HepG2 (cell line): ENCODE data around the gene RPS6KA2. TPM values are rescaled to one million over a fixed set of nuclear protein-coding genes. Genes with fewer than 3 reads are reported as not detected.

Source experiments
- POLR2AphosphoS5 ChIP-seq: IDR thresholded peaks from 2 replicates; pipeline ENCODE4 v1.6.1; 2012; ENCODE audit warnings: low read depth, low read length
- ZNF143 ChIP-seq: sonication (generic); formaldehyde crosslinking; IDR thresholded peaks from 2 replicates; pipeline ENCODE4 v1.4.0; 2020; ENCODE audit warnings: missing genetic modification reagents
- ZNF7 ChIP-seq: IDR thresholded peaks from 2 replicates; pipeline ENCODE4 v1.6.1; 2016; ENCODE audit warnings: missing biosample characterization, missing genetic modification reagents
- ZNF772 ChIP-seq: sonication (generic); formaldehyde crosslinking; IDR thresholded peaks from 2 replicates; pipeline ENCODE4 v1.5.0; 2020; ENCODE audit warnings: mild to moderate bottlenecking, missing genetic modification reagents
- ZNF776 ChIP-seq: sonication (generic); formaldehyde crosslinking; IDR thresholded peaks from 2 replicates; pipeline ENCODE4 v1.4.0; 2020; ENCODE audit warnings: mild to moderate bottlenecking, missing genetic modification reagents
- polyA plus RNA-seq, 8 experiments: library from polyadenylated mRNA; depleted of rRNA in 3 of 8; stranded (reverse) in 7 of 8; unstranded in 1 of 8; fragments of >200 nt; fragmentation: Illumina TruSeq in 4 of 8; extraction: Trizol in 4 of 8; gene quantifications; 2 replicates each; pipeline versions ENCODE4 v1.2.1 to v1.2.3, GENCODE V29; 2011 to 2016; ENCODE audit warnings: low read depth in 4 of 8, missing spikeins in 1 of 8, mixed read lengths in 1 of 8; ENCODE audit not compliant: insufficient read depth in 1 of 8
- total RNA-seq, 5 experiments: library from RNA; depleted of rRNA; stranded (reverse); fragments of >200 nt; fragmentation: Illumina TruSeq; extraction: Trizol; gene quantifications; 2 replicates each; pipeline ENCODE4 v1.2.3, GENCODE V29; 2016; ENCODE audit warnings: low read depth in 1 of 5
- TF ChIP-seq, protein P1 (sequence below), 2 experiments: sonication (generic) in 1 of 2; formaldehyde crosslinking in 1 of 2; IDR thresholded peaks; 2 replicates each; pipeline versions ENCODE4 v1.4.0 to v1.6.1; 2016 to 2020; ENCODE audit warnings: borderline replicate concordance in 1 of 2, low read depth in 1 of 2, mild to moderate bottlenecking in 1 of 2, missing genetic modification reagents in 1 of 2
- TF ChIP-seq, protein P2 (sequence below): sonication (generic); formaldehyde crosslinking; IDR thresholded peaks from 2 replicates; pipeline ENCODE4 v1.8.1; 2022; ENCODE audit warnings: low read depth, mild to moderate bottlenecking, missing genetic modification reagents
- TF ChIP-seq, protein P3 (sequence below): sonication (generic); formaldehyde crosslinking; IDR thresholded peaks from 2 replicates; pipeline ENCODE4 v1.8.0; 2022; ENCODE audit warnings: mild to moderate bottlenecking, missing genetic modification reagents, moderate library complexity
- TF ChIP-seq, protein P4 (sequence below): sonication (generic); formaldehyde crosslinking; IDR thresholded peaks from 2 replicates; pipeline ENCODE4 v1.4.0; 2020; ENCODE audit warnings: missing genetic modification reagents, borderline replicate concordance
- TF ChIP-seq, protein P5 (sequence below): sonication (generic); formaldehyde crosslinking; IDR thresholded peaks from 2 replicates; pipeline ENCODE4 v1.4.0; 2020; ENCODE audit warnings: mild to moderate bottlenecking, missing genetic modification reagents

The RPS6KA2 gene
- total and polyA plus RNA-seq, 2 of the 13 experiments (the other 11 are each of a cell fraction or from before 2014, with no cell fraction given) = 0.22 to 0.38 TPM

DNA sequence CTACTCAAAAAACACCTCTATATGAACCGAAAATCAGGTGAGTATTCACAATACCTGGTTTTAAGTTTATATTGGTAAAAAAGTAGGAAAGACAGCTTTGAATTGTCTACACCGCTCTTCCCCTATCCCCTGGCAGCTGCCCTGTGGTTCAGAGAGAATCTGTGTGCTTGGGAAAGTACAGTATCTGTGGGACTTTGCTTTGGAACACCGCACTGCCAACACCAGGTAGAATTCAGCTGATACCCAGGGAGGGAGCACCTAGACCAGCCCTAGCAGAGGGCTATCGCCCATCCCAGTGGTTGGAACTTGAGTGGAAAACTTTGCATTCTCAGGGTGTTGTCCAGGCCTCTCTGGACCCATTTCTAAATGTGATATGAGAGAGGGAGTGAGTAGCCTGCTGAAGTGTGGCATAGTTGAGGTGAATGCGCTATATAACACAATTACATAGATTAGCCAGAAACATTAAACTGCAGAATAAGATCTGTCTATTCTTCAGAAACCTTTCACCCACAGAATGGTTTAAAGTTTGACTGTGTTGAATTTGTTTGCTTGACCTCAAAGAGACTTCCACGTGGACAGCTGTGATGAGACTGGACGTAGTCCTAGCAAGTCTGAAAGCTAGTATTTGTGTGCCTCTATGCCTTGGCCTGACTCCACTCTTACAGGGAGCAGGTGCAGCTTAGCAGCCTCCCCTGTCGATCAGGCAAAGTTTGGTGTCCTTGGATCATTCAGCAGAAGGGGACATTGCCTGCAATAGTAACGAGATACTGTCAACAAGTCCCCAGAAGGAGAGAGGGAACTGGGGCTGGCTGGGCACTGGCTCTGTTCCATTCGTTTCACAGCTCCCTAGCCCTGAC, 232.8 kb downstream of the RPS6KA2 start (continued):
- TF ChIP-seq, protein P1, sequence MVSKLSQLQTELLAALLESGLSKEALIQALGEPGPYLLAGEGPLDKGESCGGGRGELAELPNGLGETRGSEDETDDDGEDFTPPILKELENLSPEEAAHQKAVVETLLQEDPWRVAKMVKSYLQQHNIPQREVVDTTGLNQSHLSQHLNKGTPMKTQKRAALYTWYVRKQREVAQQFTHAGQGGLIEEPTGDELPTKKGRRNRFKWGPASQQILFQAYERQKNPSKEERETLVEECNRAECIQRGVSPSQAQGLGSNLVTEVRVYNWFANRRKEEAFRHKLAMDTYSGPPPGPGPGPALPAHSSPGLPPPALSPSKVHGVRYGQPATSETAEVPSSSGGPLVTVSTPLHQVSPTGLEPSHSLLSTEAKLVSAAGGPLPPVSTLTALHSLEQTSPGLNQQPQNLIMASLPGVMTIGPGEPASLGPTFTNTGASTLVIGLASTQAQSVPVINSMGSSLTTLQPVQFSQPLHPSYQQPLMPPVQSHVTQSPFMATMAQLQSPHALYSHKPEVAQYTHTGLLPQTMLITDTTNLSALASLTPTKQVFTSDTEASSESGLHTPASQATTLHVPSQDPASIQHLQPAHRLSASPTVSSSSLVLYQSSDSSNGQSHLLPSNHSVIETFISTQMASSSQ (IDR thresholded peaks at IDR 0.05; ENCODE audit: low read depth) = 0 out of 2 replicates have a peak, but pooled peaks have one; percentile 37
- TF ChIP-seq, protein P1 (CRISPR knock-in tag; IDR thresholded peaks at IDR 0.05; ENCODE audit: borderline replicate concordance) = 0 out of 2 replicates have a peak, but pooled peaks have one; percentile 28
- TF ChIP-seq ZNF776 (CRISPR knock-in tag) = no peak
- peak; percentile 45; the same call in 1 of the 2 replicates for TF ChIP-seq ZNF772 (CRISPR knock-in tag)
- TF ChIP-seq, protein P2, sequence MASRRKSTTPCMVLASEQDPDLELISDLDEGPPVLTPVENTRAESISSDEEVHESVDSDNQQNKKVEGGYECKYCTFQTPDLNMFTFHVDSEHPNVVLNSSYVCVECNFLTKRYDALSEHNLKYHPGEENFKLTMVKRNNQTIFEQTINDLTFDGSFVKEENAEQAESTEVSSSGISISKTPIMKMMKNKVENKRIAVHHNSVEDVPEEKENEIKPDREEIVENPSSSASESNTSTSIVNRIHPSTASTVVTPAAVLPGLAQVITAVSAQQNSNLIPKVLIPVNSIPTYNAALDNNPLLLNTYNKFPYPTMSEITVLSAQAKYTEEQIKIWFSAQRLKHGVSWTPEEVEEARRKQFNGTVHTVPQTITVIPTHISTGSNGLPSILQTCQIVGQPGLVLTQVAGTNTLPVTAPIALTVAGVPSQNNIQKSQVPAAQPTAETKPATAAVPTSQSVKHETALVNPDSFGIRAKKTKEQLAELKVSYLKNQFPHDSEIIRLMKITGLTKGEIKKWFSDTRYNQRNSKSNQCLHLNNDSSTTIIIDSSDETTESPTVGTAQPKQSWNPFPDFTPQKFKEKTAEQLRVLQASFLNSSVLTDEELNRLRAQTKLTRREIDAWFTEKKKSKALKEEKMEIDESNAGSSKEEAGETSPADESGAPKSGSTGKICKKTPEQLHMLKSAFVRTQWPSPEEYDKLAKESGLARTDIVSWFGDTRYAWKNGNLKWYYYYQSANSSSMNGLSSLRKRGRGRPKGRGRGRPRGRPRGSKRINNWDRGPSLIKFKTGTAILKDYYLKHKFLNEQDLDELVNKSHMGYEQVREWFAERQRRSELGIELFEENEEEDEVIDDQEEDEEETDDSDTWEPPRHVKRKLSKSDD (CRISPR knock-in tag) = 0 out of 2 replicates have a peak, but pooled peaks have one; percentile 13
- peak; percentile 51 for TF ChIP-seq POLR2AphosphoS5
- no peak for TF ChIP-seq ZNF7 (CRISPR knock-in tag)
- TF ChIP-seq, protein P3, sequence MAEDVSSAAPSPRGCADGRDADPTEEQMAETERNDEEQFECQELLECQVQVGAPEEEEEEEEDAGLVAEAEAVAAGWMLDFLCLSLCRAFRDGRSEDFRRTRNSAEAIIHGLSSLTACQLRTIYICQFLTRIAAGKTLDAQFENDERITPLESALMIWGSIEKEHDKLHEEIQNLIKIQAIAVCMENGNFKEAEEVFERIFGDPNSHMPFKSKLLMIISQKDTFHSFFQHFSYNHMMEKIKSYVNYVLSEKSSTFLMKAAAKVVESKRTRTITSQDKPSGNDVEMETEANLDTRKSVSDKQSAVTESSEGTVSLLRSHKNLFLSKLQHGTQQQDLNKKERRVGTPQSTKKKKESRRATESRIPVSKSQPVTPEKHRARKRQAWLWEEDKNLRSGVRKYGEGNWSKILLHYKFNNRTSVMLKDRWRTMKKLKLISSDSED = no peak
- no peak for TF ChIP-seq ZNF143 (CRISPR knock-in tag)
- TF ChIP-seq, protein P4, sequence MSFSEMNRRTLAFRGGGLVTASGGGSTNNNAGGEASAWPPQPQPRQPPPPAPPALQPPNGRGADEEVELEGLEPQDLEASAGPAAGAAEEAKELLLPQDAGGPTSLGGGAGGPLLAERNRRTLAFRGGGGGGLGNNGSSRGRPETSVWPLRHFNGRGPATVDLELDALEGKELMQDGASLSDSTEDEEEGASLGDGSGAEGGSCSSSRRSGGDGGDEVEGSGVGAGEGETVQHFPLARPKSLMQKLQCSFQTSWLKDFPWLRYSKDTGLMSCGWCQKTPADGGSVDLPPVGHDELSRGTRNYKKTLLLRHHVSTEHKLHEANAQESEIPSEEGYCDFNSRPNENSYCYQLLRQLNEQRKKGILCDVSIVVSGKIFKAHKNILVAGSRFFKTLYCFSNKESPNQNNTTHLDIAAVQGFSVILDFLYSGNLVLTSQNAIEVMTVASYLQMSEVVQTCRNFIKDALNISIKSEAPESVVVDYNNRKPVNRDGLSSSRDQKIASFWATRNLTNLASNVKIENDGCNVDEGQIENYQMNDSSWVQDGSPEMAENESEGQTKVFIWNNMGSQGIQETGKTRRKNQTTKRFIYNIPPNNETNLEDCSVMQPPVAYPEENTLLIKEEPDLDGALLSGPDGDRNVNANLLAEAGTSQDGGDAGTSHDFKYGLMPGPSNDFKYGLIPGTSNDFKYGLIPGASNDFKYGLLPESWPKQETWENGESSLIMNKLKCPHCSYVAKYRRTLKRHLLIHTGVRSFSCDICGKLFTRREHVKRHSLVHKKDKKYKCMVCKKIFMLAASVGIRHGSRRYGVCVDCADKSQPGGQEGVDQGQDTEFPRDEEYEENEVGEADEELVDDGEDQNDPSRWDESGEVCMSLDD (CRISPR knock-in tag) = no peak
- TF ChIP-seq, protein P5, sequence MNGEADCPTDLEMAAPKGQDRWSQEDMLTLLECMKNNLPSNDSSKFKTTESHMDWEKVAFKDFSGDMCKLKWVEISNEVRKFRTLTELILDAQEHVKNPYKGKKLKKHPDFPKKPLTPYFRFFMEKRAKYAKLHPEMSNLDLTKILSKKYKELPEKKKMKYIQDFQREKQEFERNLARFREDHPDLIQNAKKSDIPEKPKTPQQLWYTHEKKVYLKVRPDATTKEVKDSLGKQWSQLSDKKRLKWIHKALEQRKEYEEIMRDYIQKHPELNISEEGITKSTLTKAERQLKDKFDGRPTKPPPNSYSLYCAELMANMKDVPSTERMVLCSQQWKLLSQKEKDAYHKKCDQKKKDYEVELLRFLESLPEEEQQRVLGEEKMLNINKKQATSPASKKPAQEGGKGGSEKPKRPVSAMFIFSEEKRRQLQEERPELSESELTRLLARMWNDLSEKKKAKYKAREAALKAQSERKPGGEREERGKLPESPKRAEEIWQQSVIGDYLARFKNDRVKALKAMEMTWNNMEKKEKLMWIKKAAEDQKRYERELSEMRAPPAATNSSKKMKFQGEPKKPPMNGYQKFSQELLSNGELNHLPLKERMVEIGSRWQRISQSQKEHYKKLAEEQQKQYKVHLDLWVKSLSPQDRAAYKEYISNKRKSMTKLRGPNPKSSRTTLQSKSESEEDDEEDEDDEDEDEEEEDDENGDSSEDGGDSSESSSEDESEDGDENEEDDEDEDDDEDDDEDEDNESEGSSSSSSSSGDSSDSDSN (CRISPR knock-in tag) = peak; percentile 79
